GM12874 (cell line): ENCODE measurements around the gene SSH2.

Experiments
- TF ChIP-seq, protein P1 (sequence below): IDR thresholded peaks from 2 replicates; pipeline ENCODE4 v1.5.1; 2011; ENCODE audit warnings: low read depth, mild to moderate bottlenecking, control low read depth, low read length, moderate library complexity; ENCODE audit not compliant: insufficient read depth

SSH2 gene

DNA sequence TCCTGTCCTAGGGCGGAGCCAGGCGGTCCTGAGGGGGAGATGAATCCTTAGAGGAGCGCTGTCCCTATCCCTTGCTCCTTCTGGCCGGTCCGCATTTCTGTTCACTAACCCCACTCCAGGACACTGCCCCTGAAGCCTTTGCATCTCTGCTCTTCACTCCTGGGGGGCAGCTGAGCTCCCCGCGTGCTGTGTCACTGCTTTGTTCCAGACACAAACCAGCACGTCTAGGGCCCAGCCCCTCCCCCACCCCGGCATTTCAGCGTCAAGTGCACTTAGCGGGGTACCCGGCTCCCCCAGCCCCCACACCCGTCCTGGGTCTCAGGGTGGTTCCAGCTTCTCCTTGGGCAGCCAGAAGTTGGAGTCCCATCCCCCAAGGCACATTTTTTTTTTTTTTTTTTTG, 316.2 kb downstream of the SSH2 start:
- TF ChIP-seq, protein P1, sequence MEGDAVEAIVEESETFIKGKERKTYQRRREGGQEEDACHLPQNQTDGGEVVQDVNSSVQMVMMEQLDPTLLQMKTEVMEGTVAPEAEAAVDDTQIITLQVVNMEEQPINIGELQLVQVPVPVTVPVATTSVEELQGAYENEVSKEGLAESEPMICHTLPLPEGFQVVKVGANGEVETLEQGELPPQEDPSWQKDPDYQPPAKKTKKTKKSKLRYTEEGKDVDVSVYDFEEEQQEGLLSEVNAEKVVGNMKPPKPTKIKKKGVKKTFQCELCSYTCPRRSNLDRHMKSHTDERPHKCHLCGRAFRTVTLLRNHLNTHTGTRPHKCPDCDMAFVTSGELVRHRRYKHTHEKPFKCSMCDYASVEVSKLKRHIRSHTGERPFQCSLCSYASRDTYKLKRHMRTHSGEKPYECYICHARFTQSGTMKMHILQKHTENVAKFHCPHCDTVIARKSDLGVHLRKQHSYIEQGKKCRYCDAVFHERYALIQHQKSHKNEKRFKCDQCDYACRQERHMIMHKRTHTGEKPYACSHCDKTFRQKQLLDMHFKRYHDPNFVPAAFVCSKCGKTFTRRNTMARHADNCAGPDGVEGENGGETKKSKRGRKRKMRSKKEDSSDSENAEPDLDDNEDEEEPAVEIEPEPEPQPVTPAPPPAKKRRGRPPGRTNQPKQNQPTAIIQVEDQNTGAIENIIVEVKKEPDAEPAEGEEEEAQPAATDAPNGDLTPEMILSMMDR, result no peak

DNA sequence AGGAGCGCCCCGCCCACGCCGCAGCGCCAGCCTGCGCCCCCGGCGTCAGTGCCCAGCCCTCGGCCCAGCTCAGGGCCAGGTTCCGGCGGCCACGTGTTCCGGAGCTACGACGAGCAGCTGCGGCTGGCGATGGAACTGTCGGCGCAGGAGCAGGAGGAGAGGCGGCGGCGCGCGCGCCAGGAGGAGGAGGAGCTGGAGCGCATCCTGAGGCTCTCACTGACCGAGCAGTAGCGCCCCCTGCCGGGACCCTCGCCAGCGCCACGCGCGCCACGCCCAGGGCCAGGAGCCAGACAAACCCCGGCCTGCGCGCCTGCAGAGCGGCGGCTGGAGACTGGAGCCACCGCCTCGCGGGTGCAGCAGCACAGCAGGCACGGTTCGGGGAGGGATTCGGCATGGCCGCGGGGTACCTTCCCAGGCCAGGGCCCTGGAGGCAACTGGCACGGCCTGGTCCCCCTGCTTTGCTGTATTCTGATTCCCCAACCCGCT, 316.6 kb downstream of the SSH2 start:
- TF ChIP-seq, protein P1, result peak; percentile 94

DNA sequence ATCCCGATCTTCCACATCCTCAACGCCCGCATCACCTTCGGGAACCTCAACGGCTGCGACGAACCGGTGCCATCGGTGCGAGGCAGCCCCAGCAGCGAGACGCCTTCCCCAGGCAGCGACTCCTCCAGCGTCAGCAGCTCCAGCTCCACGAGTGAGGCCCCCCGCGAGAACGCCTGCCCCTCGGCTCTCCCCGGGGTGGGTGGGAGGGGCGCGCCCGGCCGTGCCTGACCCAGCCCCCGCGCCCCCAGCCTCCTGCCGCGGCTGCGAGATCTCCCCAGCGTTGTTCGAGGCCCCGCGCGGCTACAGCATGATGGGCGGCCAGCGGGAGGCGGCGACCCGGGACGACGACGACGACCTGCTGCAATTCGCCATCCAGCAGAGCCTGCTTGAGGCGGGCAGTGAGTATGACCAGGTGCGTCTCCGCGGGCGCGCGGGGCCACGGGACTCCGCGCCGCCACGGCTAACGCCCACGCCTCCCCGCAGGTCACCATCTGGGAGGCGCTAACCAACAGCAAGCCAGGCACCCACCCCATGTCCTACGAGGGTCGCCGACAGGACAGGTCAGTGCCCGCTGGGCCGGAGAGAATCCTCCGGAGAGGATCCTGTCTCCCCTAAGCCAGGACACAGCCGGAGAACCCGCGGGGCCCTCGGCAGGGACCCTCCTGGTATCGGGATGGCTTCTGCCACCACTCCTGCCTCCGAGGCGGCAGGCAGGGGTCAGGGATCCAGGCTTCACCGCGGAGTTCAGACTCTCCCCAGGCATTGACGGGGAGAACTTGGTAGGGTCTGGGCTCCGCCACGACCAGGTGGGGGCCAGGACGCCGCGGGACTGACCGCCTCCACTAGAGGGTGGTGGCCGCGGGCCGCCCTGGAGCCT, 317.4 kb downstream of the SSH2 start:
- TF ChIP-seq, protein P1, result no peak

DNA sequence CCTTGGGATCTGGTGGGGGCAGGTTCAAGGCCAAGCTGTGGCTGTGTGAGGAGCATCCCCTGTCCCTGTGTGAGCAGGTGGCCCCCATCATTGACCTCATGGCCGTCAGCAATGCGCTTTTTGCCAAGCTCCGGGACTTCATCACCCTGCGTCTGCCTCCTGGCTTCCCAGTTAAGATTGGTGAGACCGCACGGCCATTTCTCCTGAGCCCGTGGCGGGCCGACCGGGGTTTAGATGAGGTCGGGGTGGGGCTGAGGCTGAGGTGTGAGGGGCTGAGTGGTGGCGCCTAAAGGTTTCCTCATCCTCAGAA, 318.0 kb downstream of the SSH2 start:
- TF ChIP-seq, protein P1, result no peak

DNA sequence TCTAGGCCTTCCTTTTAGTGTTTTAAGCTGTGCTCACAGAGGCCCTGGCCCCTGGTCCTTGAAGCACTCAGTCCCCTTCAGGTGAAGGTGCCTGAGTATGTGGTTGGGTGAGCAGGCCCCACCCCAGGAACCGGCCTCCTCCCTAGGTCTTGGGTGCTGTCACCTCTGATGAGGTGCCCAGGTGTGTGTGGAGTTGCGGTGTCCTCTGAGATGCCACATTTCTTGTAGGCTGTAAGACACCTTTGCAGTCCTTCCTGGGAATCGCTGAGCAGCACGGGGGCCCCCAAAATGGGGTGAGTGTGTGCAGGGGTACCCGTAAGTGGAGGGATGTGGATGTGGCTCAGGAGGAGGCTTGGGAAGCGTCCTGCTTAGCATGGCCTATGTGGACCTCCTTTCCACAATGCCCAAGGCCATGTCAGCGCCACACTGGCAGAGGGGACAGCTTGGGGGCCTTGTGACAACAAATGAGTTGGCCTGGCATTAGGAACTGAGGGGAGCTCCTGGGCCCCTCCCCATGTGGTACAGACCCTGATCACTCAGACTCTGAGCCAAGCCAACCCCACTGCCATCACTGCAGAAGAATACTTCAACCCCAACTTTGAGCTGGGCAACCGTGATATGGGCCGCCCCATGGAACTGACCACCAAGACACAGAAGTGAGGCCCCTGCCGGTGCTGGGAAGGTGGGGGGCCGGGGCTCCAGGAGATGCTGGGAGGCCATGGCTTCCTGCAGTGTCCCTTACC, 318.5 kb downstream of the SSH2 start:
- TF ChIP-seq, protein P1, result no peak

DNA sequence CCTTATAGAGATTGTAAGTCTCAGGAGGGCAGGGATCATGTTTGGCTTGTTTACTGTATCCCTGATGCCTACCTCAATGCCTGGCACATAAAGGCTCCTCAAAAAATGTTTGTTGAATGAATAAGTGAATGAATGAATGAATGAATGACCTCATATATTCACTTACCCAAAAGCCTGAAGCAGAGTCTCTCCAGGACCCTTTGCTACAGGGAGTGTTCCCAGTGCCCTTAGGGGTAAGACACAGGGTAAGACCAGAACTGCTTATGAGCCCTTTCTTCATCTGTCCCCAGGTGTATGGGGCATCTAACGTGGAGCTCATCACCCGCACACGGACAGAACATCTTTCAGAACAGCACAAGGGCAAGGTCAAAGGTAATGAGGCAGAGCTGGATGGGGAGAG, 319.6 kb downstream of the SSH2 start:
- TF ChIP-seq, protein P1, result no peak

DNA sequence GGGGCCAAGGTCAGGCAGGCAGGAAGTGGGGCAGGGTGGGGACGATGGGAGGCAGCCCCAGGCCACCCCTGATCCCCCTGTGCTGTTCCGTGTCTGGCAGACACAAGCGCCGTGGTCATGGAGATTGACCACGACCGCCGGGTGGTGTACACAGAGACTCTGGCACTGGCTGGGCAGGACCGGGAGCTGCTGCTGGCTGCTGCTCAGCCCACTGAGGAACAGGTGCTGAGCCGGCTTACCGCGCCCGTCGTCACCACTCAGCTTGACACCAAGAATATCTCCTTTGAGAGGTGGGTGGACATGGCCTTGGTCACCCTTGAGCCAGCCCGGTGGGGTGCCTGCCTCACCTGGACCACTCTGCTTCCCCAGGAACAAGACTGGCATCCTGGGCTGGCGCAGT, 321.0 kb downstream of the SSH2 start:
- TF ChIP-seq, protein P1, result no peak
